GM12892 (cell line): ENCODE measurements around the gene NPAS2.

Experiments
- POLR2A ChIP-seq: IDR thresholded peaks from 2 replicates; pipeline ENCODE4 v1.6.1; 2011; ENCODE audit warnings: low read depth, low read length, control low read depth
- POLR2AphosphoS5 ChIP-seq: IDR thresholded peaks from 2 replicates; pipeline ENCODE4 v1.6.1; 2011; ENCODE audit warnings: low read depth, low read length, control low read depth
- TAF1 ChIP-seq: IDR thresholded peaks from 2 replicates; pipeline ENCODE4 v1.6.1; 2011; ENCODE audit warnings: low read depth, mild to moderate bottlenecking, control low read depth, low read length, borderline replicate concordance

DNA sequence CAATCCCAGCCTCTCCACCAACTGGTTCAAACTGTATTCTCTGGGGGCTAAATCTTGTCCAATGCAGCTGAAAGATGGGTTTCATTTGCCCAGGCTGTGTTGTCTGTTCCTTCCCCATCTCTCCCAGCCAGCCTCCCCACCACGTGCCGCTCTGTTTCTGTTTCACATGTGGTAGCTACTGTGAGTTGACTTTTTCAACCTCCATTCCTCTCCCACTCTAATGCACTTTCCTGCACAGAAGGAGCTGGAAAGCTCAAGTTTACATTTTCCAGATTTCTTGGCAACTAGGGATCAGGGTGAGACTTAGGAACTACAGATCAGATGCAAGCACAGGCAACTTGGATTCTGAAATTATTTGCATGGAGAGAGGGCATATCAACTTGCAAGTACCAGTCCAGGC, 19.0 kb upstream of the NPAS2 start:
- no peak for TF ChIP-seq POLR2A
- no peak for TF ChIP-seq POLR2AphosphoS5
- TF ChIP-seq TAF1: no peak
